Muscle layer of colon (tissue), 2 donors: ENCODE results near the gene RAB7A.
A peak's percentile ranks its signal among the peaks of the same experiment; 100 is the strongest.

Experiments used
- H3K27ac ChIP-seq: one replicate; pipeline ENCODE4 v1.7.0; 2013; ENCODE audit warnings: low read depth, mild to moderate bottlenecking, low read length, moderate library complexity
- H3K27me3 ChIP-seq, 2 donors: one replicate each; pipeline ENCODE4 v1.7.0; 2013; ENCODE audit warnings: low read length in 2 of 2, mild to moderate bottlenecking in 2 of 2; ENCODE audit not compliant: insufficient read depth in 2 of 2, control insufficient read depth in 1 of 2
- H3K36me3 ChIP-seq: one replicate; pipeline ENCODE4 v1.7.0; 2013; ENCODE audit warnings: mild to moderate bottlenecking, low read length; ENCODE audit not compliant: insufficient read depth
- H3K4me1 ChIP-seq: one replicate; pipeline ENCODE4 v1.7.0; 2013; ENCODE audit warnings: mild to moderate bottlenecking, low read length; ENCODE audit not compliant: insufficient read depth
- H3K4me3 ChIP-seq, 2 donors: one replicate each; pipeline ENCODE4 v1.7.0; 2013; ENCODE audit warnings: low read length in 2 of 2, low read depth in 1 of 2, mild to moderate bottlenecking in 1 of 2, moderate library complexity in 1 of 2
- H3K9ac ChIP-seq: one replicate; pipeline ENCODE4 v1.7.0; 2013; ENCODE audit warnings: low read length
- H3K9me3 ChIP-seq: one replicate; pipeline ENCODE4 v1.7.0; 2013; ENCODE audit warnings: mild to moderate bottlenecking, low read length
- donor health status: abdominal sarcoma.
- donor health status: Adenocarcinoma of cecum.

RAB7A gene

DNA sequence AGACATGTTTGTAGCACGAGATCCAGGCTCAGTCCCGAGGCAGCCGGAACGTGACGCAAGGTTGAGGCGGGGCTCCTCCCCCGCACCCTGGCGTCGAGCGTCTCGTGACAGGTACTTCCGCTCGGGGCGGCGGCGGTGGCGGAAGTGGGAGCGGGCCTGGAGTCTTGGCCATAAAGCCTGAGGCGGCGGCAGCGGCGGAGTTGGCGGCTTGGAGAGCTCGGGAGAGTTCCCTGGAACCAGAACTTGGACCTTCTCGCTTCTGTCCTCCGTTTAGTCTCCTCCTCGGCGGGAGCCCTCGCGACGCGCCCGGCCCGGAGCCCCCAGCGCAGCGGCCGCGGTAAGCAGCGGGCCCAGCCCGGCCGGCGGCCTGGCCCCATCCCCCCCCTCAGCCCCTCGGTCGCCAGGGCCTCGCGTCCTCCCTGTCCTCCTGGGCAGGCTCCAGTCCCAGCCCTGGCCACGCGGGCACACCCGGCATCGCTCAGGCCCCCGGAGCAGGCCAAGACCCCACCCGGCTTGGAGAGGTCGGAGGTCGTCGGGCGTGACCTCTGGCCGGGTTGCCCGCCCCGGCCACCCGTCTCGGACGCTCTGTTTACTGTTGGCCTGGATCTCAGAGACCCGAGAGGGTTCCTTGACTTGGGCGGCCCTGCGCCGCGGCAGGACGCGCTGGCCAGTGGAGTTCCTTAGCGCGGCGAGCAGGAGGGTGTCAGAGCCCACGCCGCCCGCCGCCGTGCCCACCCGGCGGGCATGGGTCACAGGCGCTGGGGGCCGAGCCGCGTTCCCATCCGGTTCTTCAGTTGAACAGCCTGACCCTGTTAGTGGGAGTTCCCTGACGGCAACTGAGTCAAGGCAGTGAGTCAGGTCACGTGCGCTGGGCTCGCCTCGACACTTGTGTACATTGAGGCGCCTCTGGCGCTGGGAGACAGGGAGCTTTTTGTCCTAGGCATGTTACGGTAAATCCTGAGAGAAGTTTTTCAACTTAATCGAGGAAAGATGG is at the start of gene RAB7A:
TSS of gene RAB7A (plus strand) at position 161 of the 994 bp plus-strand sequence. CDS start 69,185 bp downstream, outside the sequence.
- Histone ChIP-seq H3K9ac (peak within 1 kb of the TSS; percentile 87), H3K27ac (peak within 1 kb of the TSS; percentile 100), H3K4me3 (peak within 1 kb of the TSS; percentile 70 to 96), H3K36me3 (no peaks in the 10 kb centered on the region), H3K4me1 (peaks cover 33% of the 10 kb centered on the region), H3K9me3 (no peaks in the 10 kb centered on the region), H3K27me3 (no peaks in the 10 kb centered on the region)

DNA sequence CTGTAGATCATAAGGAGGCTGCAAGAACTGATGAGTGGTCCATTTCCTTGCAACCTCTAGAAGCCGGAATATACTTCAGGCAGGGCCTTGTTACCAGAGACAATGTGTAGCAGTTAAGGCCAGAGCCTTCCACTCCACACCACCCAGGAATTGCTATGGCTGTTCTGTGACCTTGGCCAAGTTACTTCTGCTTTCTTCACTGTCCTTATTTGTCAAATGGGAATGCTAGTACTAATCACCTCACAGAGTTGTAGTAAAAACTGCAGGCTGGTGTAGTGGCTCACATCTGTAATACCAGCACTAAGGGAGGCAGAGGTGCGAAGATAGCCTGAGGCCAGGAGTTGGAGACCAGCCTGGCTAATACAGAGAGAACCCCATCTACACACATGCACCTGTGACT is 46.6 kb upstream of the RAB7A start:
- H3K27me3 ChIP-seq: no peaks in the 10 kb centered on the region
- H3K27ac ChIP-seq: no peak overlapping the region
- H3K4me3 ChIP-seq: no peak overlapping the region

GRCh38 chr3:128680603-128681368 is 45.2 kb upstream of the RAB7A start:
- Histone ChIP-seq H3K9ac (peak overlapping the region; percentile 59), H3K36me3 (no peaks in the 10 kb centered on the region), H3K4me1 (no peaks in the 10 kb centered on the region), H3K27ac (peak overlapping the region; percentile 87), H3K27me3 (no peaks in the 10 kb centered on the region), H3K4me3 (peak overlapping the region; percentile 75 to 78), H3K9me3 (no peaks in the 10 kb centered on the region)

More for the DNA sequence above, 46.6 kb upstream of the RAB7A start:
- Histone ChIP-seq H3K4me1 (no peaks in the 10 kb centered on the region), H3K9me3 (no peaks in the 10 kb centered on the region), H3K9ac (no peak overlapping the region), H3K36me3 (no peaks in the 10 kb centered on the region)

- Histone ChIP-seq H3K9me3 (no peaks in the 10 kb centered on the region), H3K4me3 (peak overlapping the region; percentile 75 to 78), H3K36me3 (no peaks in the 10 kb centered on the region), H3K9ac (peak overlapping the region; percentile 59), H3K4me1 (no peaks in the 10 kb centered on the region), H3K27ac (peak overlapping the region; percentile 87), H3K27me3 (no peaks in the 10 kb centered on the region)
These were observed 44.6 kb upstream of the RAB7A start for GRCh38 chr3:128681369-128681829.

- H3K4me3 ChIP-seq: no peak overlapping the region
- no peaks in the 10 kb centered on the region for H3K9me3 ChIP-seq
- no peaks in the 10 kb centered on the region for H3K4me1 ChIP-seq
- H3K9ac ChIP-seq: no peak overlapping the region
- no peaks in the 10 kb centered on the region for H3K36me3 ChIP-seq
- no peak overlapping the region for H3K27ac ChIP-seq
- no peaks in the 10 kb centered on the region for H3K27me3 ChIP-seq
These were observed 42.0 kb upstream of the RAB7A start for GRCh38 chr3:128683957-128684356.

GRCh38 chr3:128684986-128685726 is 40.8 kb upstream of the RAB7A start:
- no peaks in the 10 kb centered on the region for H3K9me3 ChIP-seq
- H3K4me3 ChIP-seq: no peak overlapping the region
- no peaks in the 10 kb centered on the region for H3K27me3 ChIP-seq
- H3K36me3 ChIP-seq: no peaks in the 10 kb centered on the region
- H3K4me1 ChIP-seq: no peaks in the 10 kb centered on the region
- no peak overlapping the region for H3K27ac ChIP-seq
- no peak overlapping the region for H3K9ac ChIP-seq

DNA sequence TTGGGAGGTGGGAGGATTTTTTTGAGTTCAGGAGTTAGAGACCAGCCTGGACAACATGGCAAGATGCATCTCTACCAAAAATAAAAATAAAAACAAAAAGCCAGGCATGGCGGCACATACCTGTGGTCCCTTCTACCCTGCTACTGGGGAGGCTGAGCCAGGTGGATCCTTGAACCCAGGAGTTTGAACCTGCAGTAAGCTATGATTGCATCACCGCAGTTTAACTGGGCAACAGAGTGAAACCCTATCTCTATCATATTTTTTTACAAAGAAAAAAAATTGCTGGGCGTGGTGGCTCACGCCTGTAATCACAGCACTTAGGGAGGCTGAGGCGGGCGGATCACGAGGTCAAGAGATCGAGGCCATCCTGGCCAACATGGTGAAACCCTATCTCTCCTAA is 39.5 kb upstream of the RAB7A start:
- Histone ChIP-seq H3K4me1 (no peaks in the 10 kb centered on the region), H3K9me3 (no peaks in the 10 kb centered on the region), H3K27me3 (no peaks in the 10 kb centered on the region), H3K4me3 (no peak overlapping the region), H3K27ac (no peak overlapping the region), H3K36me3 (no peaks in the 10 kb centered on the region), H3K9ac (no peak overlapping the region)

DNA sequence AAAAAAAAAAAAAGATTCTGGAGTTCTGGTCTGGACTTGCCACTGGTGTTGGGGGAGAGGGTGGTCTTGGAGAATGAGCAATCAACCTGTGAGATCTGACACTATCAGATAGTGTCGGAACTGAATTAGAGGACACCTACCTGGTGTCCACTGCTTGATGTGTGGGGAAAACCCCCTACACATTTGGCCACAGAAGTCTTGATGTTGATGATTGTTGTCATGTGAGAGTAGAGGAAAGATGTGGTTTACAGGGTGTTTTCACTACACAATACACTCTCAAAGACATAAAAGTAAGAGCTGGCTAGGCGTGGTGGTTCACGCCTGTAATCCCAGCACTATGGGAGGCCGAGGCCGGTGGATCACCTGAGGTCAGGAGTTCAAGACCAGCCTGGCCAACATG is 36.9 kb upstream of the RAB7A start:
- H3K27me3 ChIP-seq: no peaks in the 10 kb centered on the region
- H3K4me1 ChIP-seq: no peaks in the 10 kb centered on the region
- no peak overlapping the region for H3K9ac ChIP-seq

DNA sequence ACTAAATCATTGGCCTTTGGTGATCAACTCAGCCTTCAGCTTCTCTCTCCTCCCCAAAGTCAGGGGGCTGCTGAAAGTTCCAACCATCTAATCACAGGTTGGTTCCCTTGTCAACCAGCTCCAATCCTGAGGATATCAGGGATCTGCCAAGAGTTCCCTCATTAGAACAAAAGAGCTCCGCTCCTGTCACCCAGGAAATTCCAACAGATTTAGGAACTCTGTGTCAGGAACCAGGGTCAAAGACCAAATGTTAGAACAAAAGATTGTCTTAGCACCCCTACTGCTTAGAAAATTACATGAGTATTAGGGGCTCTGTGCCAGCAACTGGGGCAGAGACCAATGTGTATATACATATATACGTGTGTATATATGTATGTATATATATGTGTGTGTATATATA is 32.3 kb upstream of the RAB7A start:
- Histone ChIP-seq H3K4me3 (no peak overlapping the region), H3K27me3 (no peaks in the 10 kb centered on the region), H3K4me1 (no peaks in the 10 kb centered on the region), H3K27ac (no peak overlapping the region), H3K9me3 (no peaks in the 10 kb centered on the region), H3K36me3 (no peaks in the 10 kb centered on the region), H3K9ac (no peak overlapping the region)

More for the DNA sequence above, 36.9 kb upstream of the RAB7A start:
- H3K4me3 ChIP-seq: no peak overlapping the region
- no peaks in the 10 kb centered on the region for H3K36me3 ChIP-seq
- H3K27ac ChIP-seq: no peak overlapping the region
- H3K9me3 ChIP-seq: no peaks in the 10 kb centered on the region

DNA sequence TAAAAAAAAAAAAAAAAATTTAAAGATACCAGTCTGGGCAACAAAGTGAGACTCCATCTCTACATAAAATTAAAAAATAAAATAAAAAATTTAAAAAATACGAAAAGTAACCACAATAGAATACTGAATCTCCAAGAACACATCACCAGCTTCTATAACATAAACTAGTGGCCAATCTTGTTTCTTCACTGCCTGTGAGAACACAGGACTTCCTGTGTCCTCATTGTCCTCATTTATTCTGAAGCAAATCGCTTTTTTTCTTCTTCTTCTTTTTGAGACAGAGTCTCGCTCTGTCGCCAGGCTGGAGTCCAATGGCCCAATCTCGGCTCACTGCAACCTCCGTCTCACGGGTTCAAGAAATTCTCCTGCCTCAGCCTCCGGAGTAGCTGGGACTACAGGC is 28.6 kb upstream of the RAB7A start:
- Histone ChIP-seq H3K27me3 (no peaks in the 10 kb centered on the region), H3K4me1 (no peaks in the 10 kb centered on the region), H3K36me3 (no peaks in the 10 kb centered on the region)

More for the DNA sequence above, 28.6 kb upstream of the RAB7A start:
- no peak overlapping the region for H3K4me3 ChIP-seq
- no peaks in the 10 kb centered on the region for H3K9me3 ChIP-seq
- H3K27ac ChIP-seq: no peak overlapping the region
- H3K9ac ChIP-seq: no peak overlapping the region
